K562 (cell line): ENCODE measurements around the gene RNASET2. TPM values are rescaled to one million over a fixed set of nuclear protein-coding genes. Genes with fewer than 3 reads are reported as not detected.

Experiments
- ATF3 ChIP-seq, 2 experiments: fragments of 450-650 bp in 1 of 2; sonication (generic) in 1 of 2; formaldehyde crosslinking in 1 of 2; IDR thresholded peaks in 1 of 2; conservative IDR thresholded peaks in 1 of 2; 2 replicates each; pipeline versions ENCODE4 v1.6.1 to v1.8.1; 2016 to 2023; ENCODE audit warnings: mild to moderate bottlenecking in 2 of 2, moderate library complexity in 2 of 2, inconsistent platforms in 1 of 2, missing genetic modification reagents in 1 of 2
- BCLAF1 ChIP-seq, 2 experiments: fragments of 450-650 bp in 1 of 2; IDR thresholded peaks; 2 replicates each; pipeline ENCODE4 v1.6.1; 2011 to 2017; ENCODE audit warnings: low read depth in 2 of 2, antibody characterized with exemption in 1 of 2, borderline replicate concordance in 1 of 2, low read length in 1 of 2, mild to moderate bottlenecking in 1 of 2, mixed read lengths in 1 of 2; ENCODE audit not compliant: control insufficient read depth in 1 of 2
- BHLHE40 ChIP-seq: IDR thresholded peaks from 2 replicates; pipeline ENCODE4 v1.6.1; 2011; ENCODE audit warnings: low read length, improper control_type of control experiment
- BMI1 ChIP-seq: fragments of 150-350 bp; IDR thresholded peaks from 2 replicates; pipeline ENCODE4 v1.6.1; 2014; ENCODE audit warnings: low read length
- CBX2 ChIP-seq: fragments of 200-600 bp; sonication (generic); IDR thresholded peaks from one replicate; pipeline ENCODE4 v1.6.1; 2012; ENCODE audit warnings: mild to moderate bottlenecking, low read length, inconsistent platforms; ENCODE audit not compliant: insufficient read depth, poor library complexity, severe bottlenecking
- CHD2 ChIP-seq: IDR thresholded peaks from 2 replicates; pipeline ENCODE4 v1.6.1; 2011; ENCODE audit warnings: low read depth, low read length
- COPS2 ChIP-seq: fragments of 450-650 bp; conservative IDR thresholded peaks from 2 replicates; pipeline ENCODE4 v1.6.1; 2016; ENCODE audit warnings: mild to moderate bottlenecking, moderate library complexity
- DPF2 ChIP-seq: fragments of 450-650 bp; IDR thresholded peaks from 2 replicates; pipeline ENCODE4 v1.6.1; 2016
- FOXJ2 ChIP-seq: fragments of 200-800 bp; sonication (Bioruptor generic); IDR thresholded peaks from 2 replicates; pipeline ENCODE4 v1.6.1; 2016; ENCODE audit warnings: missing genetic modification characterization, missing compliant biosample characterization
- FOXP4 ChIP-seq: sonication (generic); formaldehyde crosslinking; IDR thresholded peaks from 2 replicates; pipeline ENCODE4 v1.8.0; 2022; ENCODE audit warnings: mild to moderate bottlenecking, missing genetic modification reagents, borderline replicate concordance
- GABPB2 ChIP-seq: fragments of 250-450 bp; sonication (Bioruptor Pico); conservative IDR thresholded peaks from 2 replicates; pipeline ENCODE4 v1.5.1; 2021; ENCODE audit warnings: mild to moderate bottlenecking
- HINFP ChIP-seq: fragments of 450-650 bp; conservative IDR thresholded peaks from 2 replicates; pipeline ENCODE4 v1.6.1; 2016; ENCODE audit warnings: missing genetic modification characterization, low read depth, mild to moderate bottlenecking, control low read depth, missing compliant biosample characterization
- JUND ChIP-seq, 2 experiments: IDR thresholded peaks; 2 replicates in 1 of 2; 3 replicates in 1 of 2; pipeline ENCODE4 v1.6.1; 2011; ENCODE audit warnings: borderline replicate concordance in 2 of 2, low read depth in 2 of 2, low read length in 2 of 2, improper control_type of control experiment in 1 of 2, missing biosample characterization in 1 of 2, missing genetic modification characterization in 1 of 2, missing genetic modification reagents in 1 of 2
- LCOR ChIP-seq: sonication (generic); formaldehyde crosslinking; IDR thresholded peaks from 2 replicates; pipeline ENCODE4 v1.8.0; 2022; ENCODE audit warnings: mild to moderate bottlenecking, missing genetic modification reagents
- MBD2 ChIP-seq: sonication (generic); IDR thresholded peaks from 2 replicates; pipeline ENCODE4 v1.6.1; 2016; ENCODE audit warnings: low read depth, borderline replicate concordance
- MCM7 ChIP-seq, 2 experiments: fragments of 450-650 bp; IDR thresholded peaks; 2 replicates each; pipeline ENCODE4 v1.6.1; 2016 to 2018
- MTA2 ChIP-seq: fragments of 450-650 bp; IDR thresholded peaks from 2 replicates; pipeline ENCODE4 v1.6.1; 2016; ENCODE audit warnings: low read depth
- RBM22 ChIP-seq: fragments of 200-400 bp; formaldehyde crosslinking; IDR thresholded peaks from 2 replicates; pipeline ENCODE4 v1.6.1; 2018; ENCODE audit warnings: low read length, low read depth; ENCODE audit not compliant: poor library complexity, severe bottlenecking
- TARDBP ChIP-seq: fragments of 450-650 bp; IDR thresholded peaks from 2 replicates; pipeline ENCODE4 v1.6.1; 2016
- ZNF12 ChIP-seq: sonication (generic); formaldehyde crosslinking; IDR thresholded peaks from 2 replicates; pipeline ENCODE4 v1.4.0; 2020; ENCODE audit warnings: mild to moderate bottlenecking, missing genetic modification reagents
- polyA plus RNA-seq, 8 experiments: library from polyadenylated mRNA; depleted of rRNA in 4 of 8; stranded (reverse) in 5 of 8; unstranded in 3 of 8; fragments of >200 nt; fragmentation: Nextera tagmentation in 2 of 8; fragmentation: Illumina TruSeq in 1 of 8; extraction: Ambion mirVana in 2 of 8; extraction: Trizol in 1 of 8; gene quantifications; 2 replicates each; pipeline versions ENCODE4 v1.2.1 to v1.2.3, GENCODE V29; 2011 to 2014; ENCODE audit warnings: inconsistent platforms in 1 of 8, missing spikeins in 1 of 8
- total RNA-seq, 7 experiments: library from RNA; depleted of rRNA in 6 of 7; stranded (reverse); fragments of >200 nt in 6 of 7; fragmentation: Illumina TruSeq in 2 of 7; extraction: Trizol in 2 of 7; gene quantifications; 2 replicates each; pipeline versions ENCODE4 v1.2.1 to v1.2.3, GENCODE V29; 2011 to 2021; ENCODE audit warnings: low replicate concordance in 1 of 7

RNASET2 gene
- total and polyA plus RNA-seq, 9 of the 15 experiments (the other 6 are each of a cell fraction or from before 2014, with no cell fraction given): 7.4 to 141 (median 91.3) TPM

GRCh38 chr6:166940643-166941068 lies 15.7 kb downstream of the RNASET2 start (continued):
- TF ChIP-seq BCLAF1 (IDR thresholded peaks at IDR 0.05; ENCODE audit: borderline replicate concordance in 1 of 2, control insufficient read depth in 1 of 2, low read depth in 2 of 2, low read length in 1 of 2) (no peak), MTA2 (no peak; the same call in 1 of the 2 replicates), LCOR (no peak), MBD2 (no peak), BMI1 (no peak), ATF3 (IDR thresholded peaks at IDR 0.05) (peak; percentile 83), ATF3 (CRISPR knock-in tag; conservative IDR thresholded peaks at IDR 0.05) (no peak), GABPB2 (CRISPR knock-in tag) (no peak), BHLHE40 (peak; percentile 67), HINFP (tag) (no peak), TARDBP (no peak), DPF2 (peak; percentile 87), RBM22 (no peak), JUND (IDR thresholded peaks at IDR 0.05; ENCODE audit: borderline replicate concordance, low read depth, low read length) (peak; percentile 86), JUND (tag; IDR thresholded peaks at IDR 0.05; ENCODE audit: borderline replicate concordance, low read depth, low read length) (peak; percentile 66; the same call in 2 of the 3 replicates), COPS2 (no peak), FOXP4 (CRISPR knock-in tag) (no peak), FOXJ2 (no peak), CHD2 (no peak), ZNF12 (CRISPR knock-in tag) (no peak), MCM7 (IDR thresholded peaks at IDR 0.05) (no peak), CBX2 (no peak)
